Fibroblast of skin of right quadriceps (primary cell): Measurements from ENCODE around the gene ANO8.
A peak's percentile ranks its signal among the peaks of the same experiment; 100 is the strongest.
"Not testable (repeated sequence)": the region's sequence is repeated elsewhere in the genome, so short reads cannot be mapped to it uniquely, and the experiment has no call there.

Experiments used
- DNase-seq: peaks from one replicate; pipeline ENCODE4 v3.0.0-alpha.2; 2013

ANO8 gene, protein sequence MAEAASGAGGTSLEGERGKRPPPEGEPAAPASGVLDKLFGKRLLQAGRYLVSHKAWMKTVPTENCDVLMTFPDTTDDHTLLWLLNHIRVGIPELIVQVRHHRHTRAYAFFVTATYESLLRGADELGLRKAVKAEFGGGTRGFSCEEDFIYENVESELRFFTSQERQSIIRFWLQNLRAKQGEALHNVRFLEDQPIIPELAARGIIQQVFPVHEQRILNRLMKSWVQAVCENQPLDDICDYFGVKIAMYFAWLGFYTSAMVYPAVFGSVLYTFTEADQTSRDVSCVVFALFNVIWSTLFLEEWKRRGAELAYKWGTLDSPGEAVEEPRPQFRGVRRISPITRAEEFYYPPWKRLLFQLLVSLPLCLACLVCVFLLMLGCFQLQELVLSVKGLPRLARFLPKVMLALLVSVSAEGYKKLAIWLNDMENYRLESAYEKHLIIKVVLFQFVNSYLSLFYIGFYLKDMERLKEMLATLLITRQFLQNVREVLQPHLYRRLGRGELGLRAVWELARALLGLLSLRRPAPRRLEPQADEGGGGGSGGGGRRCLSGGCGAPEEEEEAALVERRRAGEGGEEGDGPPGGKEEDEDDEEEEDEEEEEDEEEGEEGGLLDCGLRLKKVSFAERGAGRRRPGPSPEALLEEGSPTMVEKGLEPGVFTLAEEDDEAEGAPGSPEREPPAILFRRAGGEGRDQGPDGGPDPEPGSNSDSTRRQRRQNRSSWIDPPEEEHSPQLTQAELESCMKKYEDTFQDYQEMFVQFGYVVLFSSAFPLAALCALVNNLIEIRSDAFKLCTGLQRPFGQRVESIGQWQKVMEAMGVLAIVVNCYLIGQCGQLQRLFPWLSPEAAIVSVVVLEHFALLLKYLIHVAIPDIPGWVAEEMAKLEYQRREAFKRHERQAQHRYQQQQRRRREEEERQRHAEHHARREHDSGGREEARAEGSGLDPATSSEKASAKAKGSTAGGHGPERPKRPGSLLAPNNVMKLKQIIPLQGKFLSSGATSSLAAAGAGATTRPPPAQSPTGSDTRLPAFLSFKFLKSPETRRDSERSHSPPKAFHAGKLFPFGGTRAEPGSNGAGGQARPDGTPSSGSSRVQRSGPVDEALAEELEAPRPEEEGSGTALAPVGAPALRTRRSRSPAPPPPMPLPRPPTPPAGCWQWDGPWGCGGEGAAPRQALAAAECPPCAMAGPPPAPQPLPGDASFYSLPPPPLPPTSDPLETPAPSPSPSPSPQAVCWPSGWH

DNA sequence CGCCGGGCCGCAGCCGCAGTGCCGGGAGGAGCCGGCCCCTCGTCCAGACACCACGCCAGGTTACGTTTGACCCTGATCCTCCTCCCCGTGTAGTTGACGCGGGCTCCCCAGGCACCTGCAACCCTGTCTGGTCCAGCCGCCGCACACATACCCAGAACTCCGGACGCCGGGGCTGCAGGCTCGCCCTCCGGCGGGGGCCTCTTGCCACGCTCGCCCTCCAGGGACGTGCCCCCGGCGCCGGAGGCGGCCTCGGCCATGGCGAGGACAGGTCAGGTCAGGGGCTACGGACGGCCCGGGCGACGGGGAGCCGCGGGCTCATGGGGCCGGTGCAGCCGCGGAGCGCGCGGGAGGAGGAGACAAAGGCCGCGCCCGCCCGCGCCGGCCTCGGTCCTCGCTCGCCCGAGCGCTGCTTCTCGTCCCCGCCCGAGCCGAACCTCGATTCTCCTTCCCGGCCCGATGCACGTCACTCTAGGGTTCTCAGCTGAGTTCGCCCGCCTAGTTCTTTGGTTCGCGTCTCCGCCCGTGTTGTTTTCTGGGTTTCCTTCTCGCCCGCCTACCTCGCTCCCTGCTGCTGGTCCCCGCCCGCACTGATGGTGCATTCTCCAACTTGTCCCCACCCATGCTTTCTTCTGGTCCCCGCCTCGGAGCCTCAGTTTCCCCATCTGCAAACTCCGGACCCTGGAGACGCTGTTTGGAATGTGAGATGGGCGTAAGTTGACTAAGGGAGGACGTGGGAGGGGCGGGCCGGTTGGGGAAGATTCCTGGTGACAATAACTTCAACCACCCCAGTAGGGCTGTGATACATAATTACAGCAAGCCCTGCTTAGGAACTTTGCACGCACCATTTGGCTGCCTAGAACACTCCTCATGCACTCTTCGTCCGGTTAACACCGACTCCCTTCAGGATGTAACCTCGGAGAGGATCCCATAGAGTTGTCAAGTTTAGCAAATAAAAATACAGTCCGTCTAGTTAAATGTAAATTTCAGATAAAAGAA lies at the start of gene ANO8:
Gene ANO8 (minus strand): TSS at position 442 of the 996 bp plus-strand sequence. CDS start 185 bp downstream, at position 257.
- peak; percentile 99 for DNase-seq

DNA sequence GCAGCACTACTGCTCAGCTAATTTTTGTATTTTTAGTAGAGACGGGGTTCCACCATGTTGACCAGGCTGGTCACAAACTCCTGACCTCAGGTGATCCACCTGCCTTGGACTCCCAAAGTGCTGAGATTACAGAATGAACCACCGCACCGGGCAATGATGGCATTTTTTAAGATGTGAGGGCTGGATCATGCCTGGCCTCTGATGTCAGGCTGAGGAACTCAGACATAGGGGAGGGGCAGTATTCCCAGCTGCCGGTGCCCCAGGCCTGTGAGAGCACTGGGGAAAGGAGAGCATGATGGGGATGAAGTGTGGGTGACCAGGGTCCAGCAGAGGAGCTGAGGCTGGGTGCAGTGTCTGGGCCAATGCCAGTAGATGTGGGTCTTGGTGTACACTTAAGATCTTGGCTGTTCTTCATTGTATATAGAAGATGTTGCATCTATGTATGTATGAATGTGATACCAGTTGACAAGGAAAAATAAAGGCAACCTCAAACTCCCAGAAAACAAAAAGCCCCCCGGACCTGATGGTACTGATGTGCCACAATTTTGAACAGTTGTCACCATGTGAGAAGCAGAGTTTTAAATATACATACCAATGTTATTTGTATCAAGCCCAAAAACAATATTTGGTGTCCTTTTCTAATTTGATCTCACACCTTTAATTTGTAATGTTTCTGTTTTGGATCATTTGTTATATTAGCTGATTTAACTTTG lies 45.9 kb upstream of the ANO8 start:
- DNase-seq, result no peak

DNA sequence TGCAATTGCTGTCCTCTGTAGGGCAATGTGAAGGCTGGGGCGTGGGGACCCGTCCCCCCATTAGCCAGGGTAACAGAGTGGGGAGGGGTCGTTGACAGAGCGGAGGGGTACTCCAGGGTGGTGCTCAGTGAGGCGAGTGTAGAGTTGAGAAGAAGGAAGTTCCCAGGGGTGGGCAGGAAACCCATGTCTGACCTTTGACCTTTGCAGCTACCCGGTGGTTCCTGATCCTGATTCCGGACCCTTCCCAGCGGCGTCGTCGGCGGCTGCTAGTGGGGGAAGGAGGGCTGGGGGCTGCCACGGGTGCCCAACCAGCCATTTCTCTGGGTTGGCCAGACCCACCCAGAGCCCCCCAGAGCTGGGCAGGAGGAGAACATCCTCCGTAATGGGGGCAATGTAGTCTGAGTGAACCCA lies 44.6 kb upstream of the ANO8 start:
- no peak for DNase-seq

DNA sequence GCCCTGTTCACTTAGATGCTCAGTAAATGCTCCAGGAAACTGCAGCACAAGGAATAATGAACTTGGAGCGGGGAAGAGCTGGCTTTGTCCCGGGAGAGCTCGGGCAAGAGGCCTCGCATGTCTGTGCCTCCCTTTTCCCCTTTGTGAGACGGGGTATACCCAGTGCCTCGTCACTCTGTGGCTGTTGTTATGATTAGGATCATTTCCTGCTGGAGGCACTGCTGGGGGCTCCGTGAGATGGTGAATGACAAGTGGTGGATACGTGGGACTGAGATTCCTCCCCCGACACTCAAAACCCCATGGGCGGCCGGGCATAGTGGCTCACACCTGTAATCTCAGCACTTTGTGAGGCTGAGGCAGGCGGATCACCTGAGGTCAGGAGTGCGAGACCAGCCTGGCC lies 43.6 kb upstream of the ANO8 start:
- DNase-seq, result no peak

DNA sequence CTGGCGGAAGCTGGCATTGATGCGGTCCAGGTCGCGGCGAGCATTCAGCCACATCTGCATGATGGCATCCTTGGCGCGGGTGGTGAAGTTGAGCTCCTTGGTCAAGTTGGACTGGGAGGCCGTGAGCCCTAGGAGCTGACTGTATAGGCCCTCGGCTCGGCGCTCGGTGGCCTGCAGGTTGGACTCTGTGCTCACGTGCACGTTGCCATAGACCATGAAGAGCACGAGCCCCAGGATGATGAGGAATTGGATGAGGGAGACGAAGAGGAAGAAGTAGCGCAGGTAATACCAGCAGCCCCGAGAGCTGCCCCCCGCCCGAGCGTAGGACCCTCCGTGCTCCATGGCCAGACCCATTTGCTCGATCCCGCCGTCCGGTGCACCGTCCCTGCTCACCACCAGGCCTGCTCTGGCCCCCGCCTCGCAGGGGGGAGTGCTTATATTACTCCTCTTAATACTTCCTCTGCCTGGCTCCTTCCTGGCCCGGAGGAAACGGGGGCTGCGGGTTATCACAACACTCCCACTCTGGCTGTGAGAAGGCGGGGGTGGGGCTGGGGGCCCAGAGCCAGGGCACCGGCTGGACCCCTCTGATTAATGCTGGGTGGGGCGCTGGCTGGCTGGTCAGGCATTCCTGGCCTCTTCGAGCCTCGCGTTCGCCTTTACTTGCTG lies 42.4 kb upstream of the ANO8 start, which contains the start of gene PLVAP:
Gene PLVAP (minus strand): TSS at position 408 of the 666 bp plus-strand sequence. CDS start 54 bp downstream, at position 354.
- DNase-seq, result no peak

DNA sequence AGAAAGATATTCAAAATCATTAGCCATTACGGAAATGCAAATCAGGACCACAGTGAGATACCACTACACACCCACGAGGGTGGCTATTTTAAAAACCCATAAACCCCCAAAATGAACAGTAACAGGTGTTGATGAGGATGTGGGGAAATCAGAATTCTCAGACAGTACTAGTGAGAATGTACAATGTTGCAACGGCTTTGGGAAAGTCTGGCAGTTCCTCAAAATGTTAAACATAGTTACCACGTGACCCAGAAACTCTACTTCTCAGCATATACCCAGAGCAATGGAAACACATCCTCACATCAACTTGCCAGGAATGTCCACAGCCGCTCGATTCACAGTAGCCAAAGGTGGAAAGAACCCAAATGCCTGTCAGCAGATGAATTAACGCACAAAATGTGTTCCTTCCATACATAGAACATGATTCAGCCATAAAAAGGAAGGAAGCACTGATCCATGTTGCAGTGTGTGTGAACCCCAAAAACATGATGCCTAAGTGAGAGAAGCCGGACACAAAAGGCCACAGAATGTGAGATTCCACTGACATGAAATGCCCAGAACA lies 35.5 kb upstream of the ANO8 start:
- peak; percentile 31 for DNase-seq

DNA sequence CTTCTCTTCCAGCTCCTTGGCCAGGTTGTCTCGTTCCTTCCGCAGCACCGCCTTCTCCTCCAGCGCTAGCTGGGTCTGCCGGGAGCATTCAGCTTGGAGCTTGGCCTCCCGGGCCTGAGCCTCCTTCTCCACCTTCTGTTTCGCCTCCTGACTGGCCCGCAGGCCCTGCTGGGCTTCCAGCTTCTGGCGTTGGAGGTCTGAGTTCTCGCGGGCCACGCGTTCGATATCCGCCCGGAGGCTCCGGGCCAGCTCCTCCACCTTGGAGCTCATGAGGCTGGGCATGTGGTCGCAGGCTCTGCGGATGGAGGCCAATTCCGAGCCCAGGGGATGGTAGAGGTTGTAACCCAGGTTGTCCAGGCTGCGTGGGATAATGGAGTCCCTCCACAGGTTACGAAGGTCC lies 30.7 kb upstream of the ANO8 start:
- no peak for DNase-seq

DNA sequence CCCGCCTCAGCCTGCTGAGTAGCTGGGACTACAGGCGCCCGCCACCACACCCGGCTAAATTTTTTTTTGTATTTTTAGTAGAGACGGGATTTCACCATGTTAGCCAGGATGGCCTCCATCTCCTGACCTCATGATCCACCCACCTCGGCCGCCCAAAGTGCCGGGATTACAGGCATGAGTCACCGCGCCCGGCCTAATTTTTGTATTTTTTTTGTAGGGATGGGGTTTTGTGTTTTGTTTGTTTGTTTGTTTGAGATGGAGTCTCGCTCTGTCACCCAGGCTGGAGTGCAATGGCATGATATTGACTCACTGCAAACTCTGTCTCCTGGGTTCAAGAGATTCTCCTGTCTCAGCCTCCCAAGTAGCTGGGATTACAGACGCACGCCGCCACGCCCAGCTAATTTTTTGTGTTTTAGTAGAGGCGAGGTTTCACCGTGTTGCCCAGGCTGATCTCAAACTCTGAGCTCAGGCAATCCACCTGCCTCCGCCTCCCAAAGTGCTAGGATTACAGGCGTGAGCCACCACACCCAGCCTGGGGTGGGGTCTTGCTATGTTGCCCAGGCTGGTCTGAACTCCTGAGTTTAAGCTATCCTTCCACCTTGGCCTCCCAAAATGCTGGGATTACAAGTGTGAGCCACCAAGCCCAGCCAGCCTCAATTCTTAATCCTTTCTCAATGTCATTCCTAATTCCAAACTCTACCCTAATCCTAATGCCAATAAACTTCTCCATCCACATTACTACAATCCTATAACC lies 29.4 kb upstream of the ANO8 start:
- DNase-seq, result not testable (repeated sequence)

DNA sequence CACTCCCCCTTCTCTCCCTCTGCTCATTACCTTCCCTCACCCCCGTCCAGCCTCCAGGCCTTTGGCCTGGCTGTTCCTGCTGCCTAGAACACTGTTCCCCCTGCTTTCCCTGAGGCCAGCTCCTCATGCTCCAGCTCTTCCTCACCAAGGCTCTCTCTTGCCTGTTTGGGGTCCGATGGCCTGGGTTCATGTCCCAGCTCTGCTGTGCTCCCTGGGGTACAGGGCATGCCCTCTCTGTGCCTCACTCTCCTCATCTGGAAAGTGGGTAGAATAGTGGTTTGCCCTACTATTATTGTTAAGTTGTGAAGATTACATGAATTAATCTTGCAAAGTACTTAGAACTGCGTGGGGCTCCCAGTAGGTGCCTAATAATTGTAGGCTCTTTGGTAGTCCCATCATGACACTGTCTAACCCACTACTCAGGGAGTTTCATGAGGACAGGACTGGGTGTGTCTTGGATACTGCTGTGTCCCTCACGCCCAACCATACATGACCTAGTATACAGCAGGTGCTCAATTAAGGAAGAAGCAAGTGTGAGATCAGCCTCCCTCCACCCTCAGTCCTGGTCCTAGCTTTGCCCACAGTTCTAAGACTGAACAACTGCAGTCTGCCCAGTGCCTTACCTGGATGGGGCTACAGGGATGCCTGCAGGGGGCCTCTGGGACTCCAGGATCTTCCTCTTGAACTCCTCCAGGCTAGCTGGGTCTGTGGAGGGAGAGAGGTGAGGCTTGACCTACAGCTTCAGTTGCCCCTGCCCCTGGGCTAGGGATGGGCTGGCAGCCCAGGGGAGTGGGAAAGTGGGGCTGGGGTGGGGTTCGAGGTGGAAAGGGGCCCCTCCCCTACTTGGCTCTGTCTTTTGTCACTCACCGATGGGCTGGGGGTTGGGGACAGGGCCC lies 25.5 kb upstream of the ANO8 start:
- DNase-seq, result no peak

DNA sequence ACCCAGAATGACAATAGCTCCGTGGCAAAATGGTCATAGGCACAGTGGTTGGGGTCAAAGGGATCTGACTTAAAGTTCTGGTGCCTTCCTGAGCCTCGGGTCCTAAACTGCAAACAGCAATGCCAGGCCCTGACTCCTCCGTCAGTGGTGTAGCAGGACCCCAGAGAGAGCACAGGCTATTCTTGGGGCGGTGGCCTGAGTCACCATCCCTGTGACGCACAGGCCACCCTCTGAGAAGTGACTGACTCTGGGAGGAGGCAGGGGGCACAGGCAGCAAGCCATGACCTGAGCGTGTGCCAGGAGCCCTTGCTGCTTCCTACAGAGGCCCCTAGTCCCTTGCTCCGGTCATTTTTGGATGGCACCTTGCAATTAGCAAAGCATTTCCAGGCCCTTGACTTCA lies 23.7 kb upstream of the ANO8 start:
- DNase-seq, result peak; percentile 13

DNA sequence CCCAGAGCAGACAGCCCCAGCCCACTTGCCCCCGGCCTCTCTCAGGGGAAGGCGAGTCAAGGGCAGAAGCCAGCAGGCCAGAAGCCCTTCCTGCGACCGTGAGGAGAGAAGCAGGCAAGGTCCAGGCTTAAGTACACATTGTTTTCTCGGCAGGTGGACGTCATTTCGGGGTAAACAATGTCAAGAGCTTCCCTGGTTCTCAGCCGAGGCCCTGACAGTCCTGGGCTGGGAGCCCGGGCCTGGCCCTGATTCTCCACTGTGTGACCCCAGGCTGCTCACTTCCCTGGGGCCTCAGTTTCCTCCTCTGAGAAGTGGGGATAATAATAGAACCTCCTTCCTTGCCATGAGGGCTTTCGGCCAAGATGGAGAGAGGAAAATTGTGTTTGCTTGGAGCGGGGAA lies 23.1 kb upstream of the ANO8 start:
- no peak for DNase-seq

DNA sequence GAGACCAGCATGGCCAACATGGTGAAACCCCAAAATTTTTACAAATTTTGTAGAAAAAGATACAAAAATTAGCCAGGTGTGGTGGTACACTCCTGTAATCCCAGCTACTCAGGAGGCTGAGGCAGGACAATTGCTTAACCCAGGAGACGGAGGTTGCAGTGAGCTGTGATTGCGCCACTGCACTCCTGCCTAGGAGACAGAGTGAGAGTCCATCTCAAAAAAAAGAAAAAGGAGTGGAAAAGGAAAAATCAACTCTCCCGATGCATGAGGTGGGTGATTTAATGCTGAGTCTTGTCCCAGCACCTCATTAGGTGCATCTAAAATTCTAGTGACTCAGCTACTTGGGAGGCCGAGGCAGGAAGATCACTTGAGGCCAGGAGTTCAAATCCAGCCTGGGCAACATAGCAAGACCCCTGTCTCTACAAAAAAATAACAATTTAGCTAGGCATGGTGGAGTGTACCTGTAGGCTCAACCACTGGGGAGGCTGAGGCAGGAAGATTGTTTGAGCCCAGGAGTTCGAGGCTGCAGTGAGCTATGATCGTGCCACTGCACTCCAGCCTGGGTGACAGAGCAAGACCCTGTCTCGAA lies 22.5 kb upstream of the ANO8 start:
- no peak for DNase-seq

DNA sequence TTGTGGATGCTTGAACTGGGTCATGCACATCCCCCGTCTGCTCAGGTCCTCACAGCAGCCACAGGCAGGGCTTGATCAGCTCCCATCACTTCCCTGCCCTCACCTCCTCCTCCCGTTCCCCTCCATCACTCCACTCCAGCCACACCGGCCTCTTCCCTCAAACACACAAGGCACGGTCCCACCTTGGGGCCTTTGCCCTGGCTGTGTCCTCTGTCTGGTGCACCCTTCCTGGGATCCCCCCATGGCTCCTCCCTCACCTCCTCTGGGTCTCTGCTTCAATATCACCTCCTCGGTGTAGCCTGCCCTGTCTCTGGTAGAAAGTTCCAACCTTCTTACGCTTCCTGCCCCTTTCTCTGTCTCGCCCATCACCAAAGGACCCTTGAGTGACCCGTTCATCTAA lies 18.7 kb upstream of the ANO8 start:
- DNase-seq, result no peak

DNA sequence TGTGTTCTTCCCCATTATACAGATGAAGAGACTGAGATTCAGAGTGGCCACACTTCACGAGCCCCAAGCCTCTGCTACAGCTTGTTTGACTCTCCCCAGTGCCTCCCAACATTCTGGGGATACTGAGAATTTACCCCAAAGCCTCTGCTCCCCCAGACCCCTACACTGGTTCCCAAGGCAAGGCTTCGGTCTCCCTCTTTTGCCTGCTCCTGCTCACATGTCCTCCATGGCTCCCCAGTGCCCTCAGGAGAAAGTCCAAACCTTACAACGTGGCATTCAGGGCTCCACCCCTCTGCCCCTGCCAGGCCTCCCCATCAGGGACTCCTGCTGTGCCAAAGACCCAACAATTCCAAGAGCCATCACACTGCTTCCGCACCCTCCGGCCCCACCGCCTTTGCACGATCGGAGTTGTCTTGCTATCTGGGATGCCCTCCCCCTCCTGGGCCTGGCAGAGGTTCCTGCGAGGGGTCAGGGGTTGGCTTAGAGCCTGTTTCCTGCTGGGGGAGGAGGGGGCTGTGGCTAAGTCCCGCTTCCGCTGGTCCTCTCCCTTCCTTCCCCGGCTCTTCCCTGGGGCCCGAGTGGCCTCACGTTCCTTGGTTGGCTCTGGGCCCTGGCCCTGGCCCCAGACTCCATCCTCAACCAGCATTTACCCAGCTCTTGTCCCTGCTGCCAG lies 18.1 kb upstream of the ANO8 start:
- DNase-seq, result no peak

DNA sequence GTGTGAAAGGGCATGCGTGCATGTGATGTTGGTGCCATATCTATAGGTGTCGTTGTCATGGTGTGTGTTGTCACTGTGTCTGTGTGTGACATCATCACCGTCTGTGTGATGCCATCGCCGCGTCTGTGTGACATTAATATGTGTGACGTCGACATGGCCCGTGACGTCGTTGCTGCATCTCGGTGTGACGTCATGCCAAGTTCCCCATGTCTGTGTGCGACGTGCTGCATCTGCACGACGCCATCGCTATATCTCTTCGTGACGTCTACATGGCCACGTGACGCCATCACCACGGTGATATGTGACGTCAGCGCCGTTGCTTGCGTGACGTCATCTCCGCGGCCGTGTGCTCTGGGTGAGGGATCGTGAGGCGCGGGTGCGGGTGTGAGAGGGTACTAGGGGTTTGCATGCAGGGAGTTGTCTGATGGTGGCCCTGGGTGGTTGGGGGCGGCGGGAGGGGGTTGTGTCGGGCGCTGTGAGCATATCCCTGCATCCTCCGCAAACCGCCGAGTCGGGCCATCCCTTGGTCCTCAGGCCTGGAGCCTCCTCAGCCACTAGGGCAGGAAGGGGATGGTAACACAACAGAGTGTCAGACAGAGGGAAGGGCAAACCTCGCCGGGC lies 17.3 kb upstream of the ANO8 start:
- no peak for DNase-seq

DNA sequence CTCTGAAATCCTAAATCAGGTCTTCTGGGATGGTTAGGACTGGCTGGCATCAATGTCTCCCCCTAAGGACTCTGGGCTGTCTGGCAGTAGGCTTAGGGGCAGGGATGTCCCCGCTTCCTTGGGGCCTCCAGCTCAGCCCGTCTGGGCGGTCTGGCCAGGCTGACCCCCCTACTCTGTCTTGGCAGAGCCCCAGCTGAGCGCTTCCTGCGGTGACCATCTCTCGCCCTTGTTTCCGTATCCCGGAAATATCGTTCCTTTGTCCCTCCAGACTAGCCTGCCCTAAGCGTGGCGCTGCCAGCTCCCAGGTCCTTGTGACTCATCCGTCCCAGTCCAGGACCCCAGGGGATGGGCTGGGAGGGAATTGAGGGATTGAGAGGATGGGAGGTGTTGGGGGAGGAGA lies 14.0 kb upstream of the ANO8 start:
- DNase-seq, result peak; percentile 56

DNA sequence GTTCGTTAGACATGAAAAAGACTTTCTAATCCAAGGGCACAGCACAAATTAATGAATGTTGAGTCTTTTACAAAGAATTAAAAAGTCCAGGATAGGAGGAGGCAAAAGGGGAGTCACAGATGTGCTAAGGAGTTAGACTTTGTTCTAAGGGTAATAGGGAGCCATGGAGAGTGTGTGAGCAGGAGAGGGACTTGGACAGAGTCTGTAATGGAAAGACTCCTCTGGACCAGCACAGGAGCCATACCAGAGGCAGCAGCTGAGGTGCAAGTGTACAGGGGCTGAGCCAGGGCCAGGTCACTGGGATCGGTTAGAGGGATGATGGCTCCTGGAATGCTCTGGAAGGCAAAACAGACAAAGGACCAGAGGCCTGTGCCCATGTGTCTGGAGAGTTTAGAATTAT lies 13.2 kb upstream of the ANO8 start:
- DNase-seq, result no peak
